ENCODE measurements around the gene RAET1L. TPM values are rescaled to one million over a fixed set of nuclear protein-coding genes. Genes with fewer than 3 reads are reported as not detected.
"Not testable (repeated sequence)": the region's sequence is repeated elsewhere in the genome, so short reads cannot be mapped to it uniquely, and the experiment has no call there.

RAET1L gene
- total RNA-seq: not detected in 2 replicates
- long read RNA-seq: 0 reads

- no peak for DNase-seq (ENCODE audit: low read depth, low spot score)
- H3K27me3 Mint-ChIP-seq (ENCODE audit: low read depth): peaks cover 35% of the 10 kb centered on the region
- no peaks in the 10 kb centered on the region for H3K9me3 Mint-ChIP-seq
- TF ChIP-seq CTCF (conservative IDR thresholded peaks at IDR 0.05): no peak
- H3K4me3 Mint-ChIP-seq: no peak within 1 kb of the TSS
- H3K27ac Mint-ChIP-seq (ENCODE audit: unreplicated experiment): no peak within 1 kb of the TSS
- H3K4me1 Mint-ChIP-seq: no peaks in the 10 kb centered on the region
- H3K36me3 Mint-ChIP-seq (ENCODE audit: low read depth): no peaks in the 10 kb centered on the region
Observed at GRCh38 chr6:150025201-150025917, at the start of gene RAET1L. RAET1L (minus strand) TSS chr6:150025532; CDS start chr6:150025471, 61 bp downstream.

- Mint-ChIP-seq H3K27me3 (ENCODE audit: low read depth) (peaks cover 3% of the 10 kb centered on the region), H3K27ac (ENCODE audit: unreplicated experiment) (no peak overlapping the region), H3K4me3 (no peak overlapping the region), H3K4me1 (peaks cover 27% of the 10 kb centered on the region), H3K36me3 (ENCODE audit: low read depth) (no peaks in the 10 kb centered on the region), H3K9me3 (no peaks in the 10 kb centered on the region)
- DNase-seq (ENCODE audit: low read depth, low spot score): no peak
- no peak for TF ChIP-seq CTCF (conservative IDR thresholded peaks at IDR 0.05)
Observed at GRCh38 chr6:150075034-150075421, 49.7 kb upstream of the RAET1L start.

GRCh38 chr6:150074396-150075033, 49.2 kb upstream of the RAET1L start:
- H3K4me3 Mint-ChIP-seq; H3K36me3 Mint-ChIP-seq (ENCODE audit: low read depth); DNase-seq (ENCODE audit: low read depth, low spot score); H3K9me3 Mint-ChIP-seq; H3K27ac Mint-ChIP-seq (ENCODE audit: unreplicated experiment); H3K27me3 Mint-ChIP-seq (ENCODE audit: low read depth): not testable (repeated sequence)
- H3K4me1 Mint-ChIP-seq: peaks cover 32% of the 10 kb centered on the region

GRCh38 chr6:150072201-150072600, 46.9 kb upstream of the RAET1L start:
- Mint-ChIP-seq H3K4me3 (peak overlapping the region; percentile 13), H3K27ac (ENCODE audit: unreplicated experiment) (no peak overlapping the region), H3K27me3 (ENCODE audit: low read depth) (no peaks in the 10 kb centered on the region), H3K36me3 (ENCODE audit: low read depth) (no peaks in the 10 kb centered on the region), H3K9me3 (no peaks in the 10 kb centered on the region), H3K4me1 (peaks cover 41% of the 10 kb centered on the region)
- DNase-seq (ENCODE audit: low read depth, low spot score): no peak
- TF ChIP-seq CTCF (conservative IDR thresholded peaks at IDR 0.05): no peak

GRCh38 chr6:150070236-150070818, 45.0 kb upstream of the RAET1L start:
- TF ChIP-seq CTCF (conservative IDR thresholded peaks at IDR 0.05): no peak
- Mint-ChIP-seq H3K9me3 (no peaks in the 10 kb centered on the region), H3K27me3 (ENCODE audit: low read depth) (no peaks in the 10 kb centered on the region), H3K36me3 (ENCODE audit: low read depth) (peaks cover 10% of the 10 kb centered on the region), H3K4me3 (peak overlapping the region; percentile 95), H3K27ac (ENCODE audit: unreplicated experiment) (no peak overlapping the region), H3K4me1 (peaks cover 34% of the 10 kb centered on the region)
- no peak for DNase-seq (ENCODE audit: low read depth, low spot score)

GRCh38 chr6:150069706-150070105, 44.4 kb upstream of the RAET1L start:
- peaks cover 16% of the 10 kb centered on the region for H3K36me3 Mint-ChIP-seq (ENCODE audit: low read depth)
- TF ChIP-seq CTCF (conservative IDR thresholded peaks at IDR 0.05): no peak
- H3K4me1 Mint-ChIP-seq: peaks cover 29% of the 10 kb centered on the region
- no peak overlapping the region for H3K27ac Mint-ChIP-seq (ENCODE audit: unreplicated experiment)
- H3K27me3 Mint-ChIP-seq (ENCODE audit: low read depth): no peaks in the 10 kb centered on the region
- H3K9me3 Mint-ChIP-seq: no peaks in the 10 kb centered on the region
- DNase-seq (ENCODE audit: low read depth, low spot score): peak; percentile 43
- H3K4me3 Mint-ChIP-seq: peak overlapping the region; percentile 95
